Liver (tissue), 9 donors: ENCODE results near the gene STAT5B. TPM values are rescaled to one million over a fixed set of nuclear protein-coding genes. Genes with fewer than 3 reads are reported as not detected.

Source experiments
- DNase-seq: peaks from one replicate; pipeline ENCODE4 v3.0.0-alpha.2; 2017; ENCODE audit warnings: low spot score
- H3K27ac ChIP-seq, 2 donors: one replicate each; pipeline ENCODE4 v1.7.0; 2013; ENCODE audit warnings: inconsistent platforms in 2 of 2, low read length in 2 of 2, control low read depth in 1 of 2, low read depth in 1 of 2, mild to moderate bottlenecking in 1 of 2
- H3K27me3 ChIP-seq, 4 donors: one replicate each; pipeline versions ENCODE4 v1.6.1 to v1.7.0; 2013; ENCODE audit warnings: low read length in 3 of 4, inconsistent platforms in 1 of 4, mild to moderate bottlenecking in 1 of 4, moderate library complexity in 1 of 4; ENCODE audit not compliant: control insufficient read depth in 4 of 4, insufficient read depth in 4 of 4
- H3K36me3 ChIP-seq, 4 donors: one replicate each; pipeline versions ENCODE4 v1.6.1 to v1.7.0; 2013; ENCODE audit warnings: low read length in 3 of 4, mild to moderate bottlenecking in 3 of 4, low read depth in 1 of 4, moderate library complexity in 1 of 4; ENCODE audit not compliant: control insufficient read depth in 4 of 4, insufficient read depth in 3 of 4
- H3K4me1 ChIP-seq, 4 donors: one replicate each; pipeline versions ENCODE4 v1.6.1 to v1.7.0; 2013; ENCODE audit warnings: low read length in 3 of 4, mild to moderate bottlenecking in 3 of 4, moderate library complexity in 1 of 4; ENCODE audit not compliant: control insufficient read depth in 4 of 4, insufficient read depth in 4 of 4
- H3K4me3 ChIP-seq, 3 donors: one replicate each; pipeline versions ENCODE4 v1.6.1 to v1.7.0; 2013; ENCODE audit warnings: low read length in 3 of 3, control low read depth in 1 of 3, low read depth in 1 of 3, mild to moderate bottlenecking in 1 of 3
- H3K9ac ChIP-seq, 2 donors: one replicate each; pipeline ENCODE4 v1.7.0; 2013; ENCODE audit warnings: low read length in 2 of 2, mild to moderate bottlenecking in 2 of 2, moderate library complexity in 2 of 2, control low read depth in 1 of 2, low read depth in 1 of 2
- H3K9me3 ChIP-seq, 4 donors: one replicate each; pipeline versions ENCODE4 v1.6.1 to v1.7.0; 2013; ENCODE audit warnings: low read length in 3 of 4; ENCODE audit not compliant: control insufficient read depth in 4 of 4
- CTCF ChIP-seq: fragments of 150-350 bp; IDR thresholded peaks from 2 replicates; pipeline ENCODE4 v1.5.1; 2017; ENCODE audit warnings: improper control_type of control experiment, low read depth, low read length; ENCODE audit not compliant: missing input control
- FOXA1 ChIP-seq: IDR thresholded peaks from 2 replicates; pipeline ENCODE4 v1.6.1; 2016; ENCODE audit warnings: antibody characterized with exemption
- HNF4G ChIP-seq: IDR thresholded peaks from 2 replicates; pipeline ENCODE4 v1.6.1; 2016; ENCODE audit warnings: antibody characterized with exemption
- MAX ChIP-seq: IDR thresholded peaks from 2 replicates; pipeline ENCODE4 v1.6.1; 2016; ENCODE audit warnings: antibody characterized with exemption
- NR2F2 ChIP-seq: IDR thresholded peaks from 2 replicates; pipeline ENCODE4 v1.6.1; 2016; ENCODE audit warnings: antibody characterized with exemption
- RAD21 ChIP-seq, 2 donors: IDR thresholded peaks; 2 replicates each; pipeline ENCODE4 v1.6.1; 2016; ENCODE audit warnings: antibody characterized with exemption in 2 of 2, mild to moderate bottlenecking in 2 of 2
- REST ChIP-seq: IDR thresholded peaks from 2 replicates; pipeline ENCODE4 v1.6.1; 2016; ENCODE audit warnings: antibody characterized with exemption, mild to moderate bottlenecking
- SP1 ChIP-seq: IDR thresholded peaks from 2 replicates; pipeline ENCODE4 v1.6.1; 2018; ENCODE audit warnings: antibody characterized with exemption, mild to moderate bottlenecking
- ZBTB33 ChIP-seq: IDR thresholded peaks from 2 replicates; pipeline ENCODE4 v1.6.1; 2016; ENCODE audit warnings: antibody characterized with exemption
- WGBS: extraction: QIAGEN DNeasy Blood & Tissue Kit; methylation state at CpG from one replicate; pipeline ENCODE4 v1.1.7; 2013; 5-methylcytosine and 5-hydroxymethylcytosine counted together
- polyA plus RNA-seq, 2 donors: library from polyadenylated mRNA; stranded (reverse) in 1 of 2; unstranded in 1 of 2; fragments of 200-250 nt in 1 of 2; fragments of >200 nt in 1 of 2; fragmentation: Nextera tagmentation in 1 of 2; extraction: Ambion mirVana in 1 of 2; gene quantifications; one replicate each; pipeline versions ENCODE4 v1.2.1 to v1.2.3, GENCODE V29; 2013 to 2015
- total RNA-seq, 2 donors: library from RNA; depleted of rRNA; stranded (reverse); fragments of >200 nt; gene quantifications; one replicate each; pipeline ENCODE4 v1.2.3, GENCODE V29; 2014
- donor health status: healthy.
- donor health status: healthy.
- donor health status: healthy.
- donor health status: healthy.
- donor health status: healthy.

Gene STAT5B
- total and polyA plus RNA-seq, 4 donors, result 6.7 to 33.9 (median 21.6) TPM

GRCh38 chr17:42181851-42182207 lies 94.4 kb downstream of the STAT5B start (continued):
- TF ChIP-seq REST (no peak), SP1 (no peak), ZBTB33 (no peak), RAD21 (IDR thresholded peaks at IDR 0.05) (no peak), FOXA1 (no peak), HNF4G (no peak)

GRCh38 chr17:42180922-42181850 lies 95.0 kb downstream of the STAT5B start, which contains the start of gene KCNH4:
Gene KCNH4, minus strand, starts transcription at chr17:42181142. Its CDS starts 197 bp downstream, at chr17:42180945.
- H3K27me3 ChIP-seq, result peaks cover 0 to 3% (median 0%) of the 10 kb centered on the region in 4 donors
- H3K36me3 ChIP-seq, result no peaks in the 10 kb centered on the region
- WGBS, result 6% methylated on average over 60 of the region's 60 CpGs
- peak within 1 kb of the TSS in 2 of 3 donors; percentile 9 to 31 for H3K4me3 ChIP-seq
- DNase-seq, result peak; percentile 86
- TF ChIP-seq MAX (no peak), RAD21 (IDR thresholded peaks at IDR 0.05) (peak; percentile 71 to 82), HNF4G (no peak), REST (peak; percentile 72), SP1 (peak; percentile 29), NR2F2 (no peak), CTCF (peak; percentile 37)
- H3K9ac ChIP-seq, result no peak within 1 kb of the TSS
- no peak within 1 kb of the TSS for H3K27ac ChIP-seq
- no peaks in the 10 kb centered on the region for H3K9me3 ChIP-seq
- peaks cover 6 to 31% (median 17%) of the 10 kb centered on the region in 4 donors for H3K4me1 ChIP-seq
